Uterus (tissue), 4 donors: ENCODE data around the gene LXN. TPM values are rescaled to one million over a fixed set of nuclear protein-coding genes. Genes with fewer than 3 reads are reported as not detected.
A peak's percentile ranks its signal among the peaks of the same experiment; 100 is the strongest.

Experiments used
- DNase-seq, 2 donors: peaks; one replicate each; pipeline ENCODE4 v3.0.0-alpha.2; 2019 to 2020
- H3K27ac ChIP-seq, 2 donors: fragments of 200-600 bp; sonication (generic); 1 replicate in 1 of 2; 2 replicates in 1 of 2; pipeline ENCODE4 v1.5.1; 2016 to 2018
- H3K27me3 ChIP-seq, 2 donors: fragments of 200-600 bp; sonication (generic); one replicate each; pipeline ENCODE4 v1.5.1; 2018 to 2019; ENCODE audit warnings: control low read depth in 1 of 2
- H3K36me3 ChIP-seq, 2 donors: fragments of 200-600 bp; sonication (generic); one replicate each; pipeline ENCODE4 v1.5.1; 2019; ENCODE audit warnings: control low read depth in 1 of 2
- H3K4me1 ChIP-seq, 2 donors: fragments of 200-600 bp; sonication (generic); one replicate each; pipeline ENCODE4 v1.5.1; 2018 to 2019; ENCODE audit warnings: control low read depth in 1 of 2
- H3K4me3 ChIP-seq, 2 donors: fragments of 200-600 bp; sonication (generic); 1 replicate in 1 of 2; 2 replicates in 1 of 2; pipeline ENCODE4 v1.5.1; 2018 to 2019; ENCODE audit warnings: mild to moderate bottlenecking in 1 of 2
- H3K9me3 ChIP-seq, 2 donors: fragments of 200-600 bp; sonication (generic); one replicate each; pipeline ENCODE4 v1.5.1; 2019; ENCODE audit warnings: control low read depth in 1 of 2
- CTCF ChIP-seq, 4 experiments: fragments of 200-600 bp in 2 of 4; fragments of 450-650 bp in 2 of 4; sonication (generic) in 2 of 4; IDR thresholded peaks; one replicate each; pipeline ENCODE4 v1.5.1; 2016 to 2019; ENCODE audit warnings: antibody characterized with exemption in 4 of 4, mild to moderate bottlenecking in 2 of 4, moderate library complexity in 1 of 4
- POLR2A ChIP-seq, 2 donors: fragments of 450-650 bp; IDR thresholded peaks; one replicate each; pipeline ENCODE4 v1.6.1; 2016; ENCODE audit warnings: antibody characterized with exemption in 2 of 2, mild to moderate bottlenecking in 1 of 2, moderate library complexity in 1 of 2
- intact Hi-C: fragments of 100-400 bp; cut with DNase I; formaldehyde crosslinking; loops from one replicate; pipeline ENCODE4 v1.15.1; 2023; ENCODE audit warnings: low total_unique reads
- total RNA-seq, 4 donors: library from RNA; depleted of rRNA in 3 of 4; stranded (reverse); fragments of >200 nt in 3 of 4; gene quantifications; one replicate each; pipeline versions ENCODE4 v1.1.0 to v1.2.4, GENCODE V29; 2014 to 2023
- donor health status: DM: yes; HTN: yes; CAD: no.

Gene LXN
- total RNA-seq, 4 donors from 2014 or later: 25.3 to 49.7 (median 34.8) TPM

- Histone ChIP-seq H3K27me3 (no peaks in the 10 kb centered on the region), H3K4me3 (no peak overlapping the region), H3K27ac (no peak overlapping the region), H3K9me3 (no peaks in the 10 kb centered on the region), H3K36me3 (no peaks in the 10 kb centered on the region), H3K4me1 (no peaks in the 10 kb centered on the region)
- DNase-seq: no peak
- intact Hi-C loops: no loop called here
- TF ChIP-seq POLR2A (IDR thresholded peaks at IDR 0.05) (no peak), CTCF (IDR thresholded peaks at IDR 0.05) (no peak)
These were observed 11.7 kb downstream of the LXN start for GRCh38 chr3:158660711-158661110.

DNA sequence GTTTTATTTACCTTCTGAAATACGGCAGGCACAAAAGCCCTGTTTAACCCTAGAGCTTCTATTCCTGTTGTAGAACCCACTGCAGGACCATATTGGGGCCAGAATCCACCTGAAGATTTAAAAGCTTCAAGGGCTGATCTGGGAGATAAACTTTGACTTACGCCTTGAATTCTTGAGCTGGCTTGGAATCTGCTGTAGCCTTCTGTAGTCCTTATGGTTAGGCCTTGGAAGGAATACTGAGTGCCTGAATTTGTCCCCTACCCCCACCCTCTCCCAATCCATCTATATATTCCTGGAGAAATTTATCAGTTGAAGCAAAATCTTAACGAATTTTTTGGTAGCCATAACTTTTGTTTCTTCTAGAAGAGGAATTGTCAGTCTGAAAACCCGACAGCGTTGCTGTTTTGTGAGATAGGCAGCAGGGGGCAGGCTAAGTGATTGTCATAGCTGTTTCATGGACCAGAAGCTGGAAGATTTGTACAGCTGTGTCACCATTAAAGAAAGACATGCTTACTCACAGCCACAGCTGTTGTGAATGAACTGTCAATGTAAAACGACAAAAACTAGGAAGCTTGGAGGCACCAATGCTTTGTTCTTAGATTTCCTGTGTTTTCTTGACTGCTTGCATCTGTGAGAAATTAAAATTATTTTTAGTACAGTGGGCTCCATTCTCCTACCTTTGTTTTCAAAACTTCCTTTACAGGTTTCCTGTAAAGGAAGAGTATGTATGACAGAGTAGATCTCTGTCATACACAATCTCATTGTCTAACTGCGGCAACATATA is 12.8 kb downstream of the LXN start:
- no peaks in the 10 kb centered on the region for H3K9me3 ChIP-seq
- DNase-seq: peak; percentile 29 to 46
- no peaks in the 10 kb centered on the region for H3K36me3 ChIP-seq
- TF ChIP-seq POLR2A (IDR thresholded peaks at IDR 0.05) (no peak), CTCF (IDR thresholded peaks at IDR 0.05) (peak; percentile 24 to 55 (median 54))
- H3K4me1 ChIP-seq: no peaks in the 10 kb centered on the region
- H3K4me3 ChIP-seq: no peak overlapping the region
- H3K27me3 ChIP-seq: no peaks in the 10 kb centered on the region
- intact Hi-C loops: no loop called here
- H3K27ac ChIP-seq: peak overlapping the region; percentile 13 to 38

DNA sequence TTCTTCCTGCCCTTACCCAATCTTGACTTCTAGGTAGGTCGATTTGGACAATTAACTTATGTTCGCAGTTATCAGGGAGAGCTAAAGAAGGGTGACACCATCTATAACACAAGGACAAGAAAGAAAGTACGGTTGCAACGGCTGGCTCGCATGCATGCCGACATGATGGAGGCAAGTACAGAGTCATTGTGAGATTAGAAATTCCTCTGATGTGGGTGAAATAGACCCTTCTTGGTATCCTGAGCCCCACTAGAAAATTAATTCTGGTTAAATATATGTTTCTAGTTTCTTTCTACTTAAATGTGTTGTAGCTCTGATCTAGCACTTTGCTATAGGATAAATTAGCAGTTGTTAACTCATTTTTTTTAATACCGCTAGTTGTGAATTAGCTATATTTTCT is 13.6 kb downstream of the LXN start:
- Histone ChIP-seq H3K4me1 (no peaks in the 10 kb centered on the region), H3K9me3 (no peaks in the 10 kb centered on the region), H3K27me3 (no peaks in the 10 kb centered on the region), H3K36me3 (no peaks in the 10 kb centered on the region), H3K27ac (no peak overlapping the region), H3K4me3 (no peak overlapping the region)
- DNase-seq: no peak
- intact Hi-C loops: no loop called here
- no peak for TF ChIP-seq CTCF (IDR thresholded peaks at IDR 0.05)
- TF ChIP-seq POLR2A (IDR thresholded peaks at IDR 0.05): no peak

DNA sequence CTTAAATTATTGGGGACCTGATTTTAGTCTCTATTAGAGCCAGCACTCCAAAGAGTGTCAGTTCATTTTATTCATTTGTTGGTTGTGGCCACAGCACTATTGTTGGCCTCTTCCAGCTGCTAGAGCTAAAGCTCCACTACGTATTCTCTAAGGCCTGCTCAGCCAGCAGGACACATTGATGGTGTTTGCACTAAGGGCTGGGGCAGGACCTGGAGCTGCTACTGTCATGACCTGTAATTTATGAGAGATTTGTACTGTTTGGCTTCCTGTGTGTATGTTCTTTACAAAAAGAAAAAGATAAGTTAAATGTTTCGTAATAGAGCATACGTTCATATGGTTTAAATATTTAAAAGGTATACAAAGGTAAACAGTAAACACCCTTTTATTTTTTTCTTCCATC is 20.0 kb downstream of the LXN start:
- H3K4me3 ChIP-seq: no peak overlapping the region
- no peak overlapping the region for H3K27ac ChIP-seq
- no peaks in the 10 kb centered on the region for H3K4me1 ChIP-seq
- no peaks in the 10 kb centered on the region for H3K9me3 ChIP-seq
- intact Hi-C loops: no loop called here
- TF ChIP-seq CTCF (IDR thresholded peaks at IDR 0.05): no peak
- no peak for TF ChIP-seq POLR2A (IDR thresholded peaks at IDR 0.05)
- no peak for DNase-seq
- no peaks in the 10 kb centered on the region for H3K27me3 ChIP-seq
- no peaks in the 10 kb centered on the region for H3K36me3 ChIP-seq

GRCh38 chr3:158651192-158651591 is 21.3 kb downstream of the LXN start:
- Histone ChIP-seq H3K36me3 (no peaks in the 10 kb centered on the region), H3K4me3 (no peak overlapping the region), H3K27ac (no peak overlapping the region), H3K27me3 (no peaks in the 10 kb centered on the region), H3K4me1 (no peaks in the 10 kb centered on the region), H3K9me3 (no peaks in the 10 kb centered on the region)
- DNase-seq: no peak
- intact Hi-C loops: no loop called here
- no peak for TF ChIP-seq POLR2A (IDR thresholded peaks at IDR 0.05)
- no peak for TF ChIP-seq CTCF (IDR thresholded peaks at IDR 0.05)
